Measurements from ENCODE around the gene ASCL4.

GRCh38 chr12:107780298-107780697, 5.8 kb downstream of the ASCL4 start:
- TF ChIP-seq CTCF (IDR thresholded peaks at IDR 0.05) (no peak), POLR2A (IDR thresholded peaks at IDR 0.05) (no peak), POLR2AphosphoS5 (IDR thresholded peaks at IDR 0.05) (no peak)
